Aorta (tissue), 5 donors: ENCODE data around the gene GATAD2A. TPM values are rescaled to one million over a fixed set of nuclear protein-coding genes. Genes with fewer than 3 reads are reported as not detected.
A peak's percentile ranks its signal among the peaks of the same experiment; 100 is the strongest.

Source experiments
- ATAC-seq: fragments of 200-7000 bp; cut with Tn5 transposase; one replicate; pipeline ENCODE4 v1.9.1; 2022; ENCODE audit warnings: moderate library complexity; ENCODE audit not compliant: low FRiP score
- DNase-seq, 2 donors: peaks; one replicate each; pipeline ENCODE4 v3.0.0-alpha.2; 2020
- H3K27ac ChIP-seq, 2 donors: one replicate each; pipeline ENCODE4 v1.5.1; 2013; ENCODE audit warnings: low read length in 2 of 2, mild to moderate bottlenecking in 2 of 2, moderate library complexity in 2 of 2, control low read depth in 1 of 2, inconsistent platforms in 1 of 2, low read depth in 1 of 2
- H3K27me3 ChIP-seq, 2 donors: one replicate each; pipeline ENCODE4 v1.6.1; 2013; ENCODE audit warnings: control low read depth in 1 of 2, low read length in 1 of 2, mild to moderate bottlenecking in 1 of 2, moderate library complexity in 1 of 2; ENCODE audit not compliant: insufficient read depth in 2 of 2, control insufficient read depth in 1 of 2
- H3K36me3 ChIP-seq, 2 donors: one replicate each; pipeline ENCODE4 v1.6.1; 2013; ENCODE audit warnings: control low read depth in 1 of 2, low read length in 1 of 2, mild to moderate bottlenecking in 1 of 2; ENCODE audit not compliant: insufficient read depth in 2 of 2, control insufficient read depth in 1 of 2
- H3K4me1 ChIP-seq, 2 donors: one replicate each; pipeline ENCODE4 v1.6.1; 2013; ENCODE audit warnings: low read length in 2 of 2, control low read depth in 1 of 2, mild to moderate bottlenecking in 1 of 2, moderate library complexity in 1 of 2; ENCODE audit not compliant: insufficient read depth in 2 of 2, control insufficient read depth in 1 of 2
- H3K4me3 ChIP-seq, 2 donors: one replicate each; pipeline ENCODE4 v1.5.1; 2013; ENCODE audit warnings: low read length in 2 of 2, control low read depth in 1 of 2, mild to moderate bottlenecking in 1 of 2
- H3K9me3 ChIP-seq: one replicate; pipeline ENCODE4 v1.6.1; 2013; ENCODE audit warnings: mild to moderate bottlenecking, low read length; ENCODE audit not compliant: control insufficient read depth
- whole genome bisulfite sequencing, 2 donors: extraction: QIAGEN DNeasy Blood & Tissue Kit; methylation state at CpG; one replicate each; pipeline ENCODE4 v1.1.7; 2013; 5-methylcytosine and 5-hydroxymethylcytosine counted together
- intact Hi-C, 2 donors: fragments of 100-400 bp; cut with DNase I; formaldehyde crosslinking; loops; one replicate each; pipeline versions ENCODE4 v1.14.2 to v1.15.0; 2022
- polyA plus RNA-seq, 2 donors: library from polyadenylated mRNA; stranded (reverse); fragments of 200-250 nt; gene quantifications; one replicate each; pipeline ENCODE4 v1.2.3, GENCODE V29; 2013
- total RNA-seq, 2 donors: library from RNA; stranded (reverse); fragmentation: NEBNext Ultra II Directional; extraction: Animal tissue kit (Norgen Biotek cat#: 25700); gene quantifications; one replicate each; pipeline ENCODE4 v1.2.1, GENCODE V29; 2021
- donor health status: healthy with polysubstance abuse.
- donor health status: Bipolar disorder and iron deficiency.
- donor health status: DM: no; HTN: no; CAD: no.
- donor health status: DM: no; HTN: no; CAD: no.
- donor health status: DM: yes; HTN: yes; CAD: no.

Gene GATAD2A
- total and polyA plus RNA-seq, 4 donors = 17.9 to 86.7 (median 50.7) TPM

DNA sequence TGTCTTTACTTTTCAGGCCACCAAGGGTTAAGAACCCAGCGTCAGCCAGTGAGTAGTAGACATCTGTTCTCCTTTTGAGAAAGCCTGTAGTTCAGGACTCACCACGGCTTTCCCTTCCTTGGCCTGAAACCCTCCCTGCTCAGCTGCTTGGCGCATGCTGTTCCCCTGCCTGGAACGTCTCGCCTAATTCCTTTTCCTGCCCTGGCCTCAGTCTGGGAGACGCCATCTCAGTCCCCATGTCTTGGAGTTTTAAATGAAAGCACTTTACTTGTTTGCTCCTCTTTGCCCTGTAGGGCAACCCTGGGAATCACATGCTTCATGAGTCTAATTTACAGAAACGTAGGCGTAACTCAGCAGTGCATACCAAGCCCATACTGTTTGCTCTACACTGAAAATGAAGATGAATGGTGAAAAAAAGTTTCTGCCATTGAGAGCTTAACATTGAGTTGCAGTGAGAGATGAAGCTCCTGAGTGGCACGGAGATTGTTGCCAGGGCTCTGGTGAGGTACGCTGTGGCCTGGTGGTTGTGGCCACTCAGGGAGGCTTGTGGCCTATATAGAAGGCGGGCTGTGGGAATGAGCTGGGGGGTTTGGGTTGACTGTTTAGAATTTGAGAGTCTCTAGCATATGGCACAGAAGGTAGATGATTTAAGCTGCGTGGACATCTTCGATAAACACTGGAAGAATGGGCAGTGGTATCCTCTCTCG is 52.8 kb downstream of the GATAD2A start:
- no peaks in the 10 kb centered on the region for H3K36me3 ChIP-seq
- H3K9me3 ChIP-seq = no peaks in the 10 kb centered on the region
- H3K27ac ChIP-seq = no peak overlapping the region
- H3K4me3 ChIP-seq = no peak overlapping the region
- DNase-seq (peak; percentile 44 to 51), ATAC-seq (no peak)
- H3K27me3 ChIP-seq = no peaks in the 10 kb centered on the region
- H3K4me1 ChIP-seq = peaks cover 0 to 2% of the 10 kb centered on the region in 2 donors
- intact Hi-C loops = no loop called here
- WGBS, 2 donors = 76 to 79% methylated on average over 14 of the region's 14 CpGs

DNA sequence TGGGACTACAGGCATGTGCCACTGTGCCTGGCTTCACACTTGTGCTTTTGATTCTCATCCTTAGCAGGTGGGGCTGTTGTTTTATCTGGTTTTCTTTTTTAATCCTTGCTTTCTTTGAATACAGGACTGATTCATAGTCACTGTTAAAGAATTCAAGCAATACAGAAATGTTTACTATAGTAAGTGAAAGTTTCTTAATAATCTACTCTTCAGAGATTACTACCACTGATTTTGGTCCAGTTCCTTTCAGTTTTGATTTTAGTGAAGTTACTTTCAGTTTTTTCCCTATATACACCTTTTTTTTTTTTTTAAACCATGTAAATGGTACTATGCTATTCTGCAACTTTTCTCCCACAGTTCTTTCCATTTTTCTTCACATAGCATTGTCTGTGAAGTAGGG is 53.6 kb downstream of the GATAD2A start:
- intact Hi-C loops = no loop called here
- no peaks in the 10 kb centered on the region for H3K9me3 ChIP-seq
- DNase-seq = no peak
- ATAC-seq = no peak
- no peak overlapping the region for H3K4me3 ChIP-seq
- H3K4me1 ChIP-seq = peaks cover 0 to 2% of the 10 kb centered on the region in 2 donors
- H3K27ac ChIP-seq = no peak overlapping the region
- no peaks in the 10 kb centered on the region for H3K27me3 ChIP-seq
- no peaks in the 10 kb centered on the region for H3K36me3 ChIP-seq

DNA sequence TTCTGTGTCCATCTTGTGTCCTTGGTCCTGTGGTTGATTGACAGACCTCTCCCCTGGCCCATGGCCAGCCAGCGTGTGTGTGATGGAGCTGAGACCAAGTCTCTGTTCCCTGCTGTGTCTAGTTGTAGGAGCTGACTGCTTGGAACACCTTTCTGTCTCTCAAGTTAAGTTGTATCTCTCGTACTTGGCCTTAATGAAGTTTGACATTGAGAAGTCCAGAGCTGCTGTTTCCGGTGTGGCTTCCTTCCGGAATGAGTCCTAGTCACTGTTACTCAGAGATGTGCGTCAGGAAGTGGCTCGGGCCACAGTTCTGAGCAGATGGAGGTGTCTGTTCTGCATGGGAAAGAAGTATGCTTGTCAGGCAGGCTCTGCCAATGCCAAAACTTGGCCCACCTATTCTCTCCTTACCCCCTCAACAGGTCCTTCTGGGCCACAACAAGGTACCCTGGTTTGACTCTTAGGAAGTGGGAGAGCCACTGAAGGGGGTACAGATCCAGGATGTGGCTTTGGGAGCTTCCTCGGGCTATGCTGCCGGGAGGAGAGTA is 54.3 kb downstream of the GATAD2A start:
- Histone ChIP-seq H3K27me3 (no peaks in the 10 kb centered on the region), H3K27ac (peak overlapping the region in 1 of 2 donors; percentile 4), H3K36me3 (no peaks in the 10 kb centered on the region), H3K4me1 (peaks cover 0 to 2% of the 10 kb centered on the region in 2 donors), H3K9me3 (no peaks in the 10 kb centered on the region), H3K4me3 (no peak overlapping the region)
- ATAC-seq (no peak), DNase-seq (peak in 1 of 2 donors; percentile 69)
- WGBS, 2 donors = 66 to 73% methylated on average over 8 of the region's 8 CpGs
- intact Hi-C loops = no loop called here

GRCh38 chr19:19460258-19460731 is 54.8 kb downstream of the GATAD2A start:
- Histone ChIP-seq H3K27ac (peak overlapping the region in 1 of 2 donors; percentile 13), H3K4me3 (no peak overlapping the region), H3K36me3 (no peaks in the 10 kb centered on the region), H3K27me3 (no peaks in the 10 kb centered on the region), H3K4me1 (peaks cover 0 to 2% of the 10 kb centered on the region in 2 donors), H3K9me3 (no peaks in the 10 kb centered on the region)
- no peak for DNase-seq
- ATAC-seq = no peak
- 80 to 84% methylated on average over 10 of the region's 10 CpGs for WGBS, 2 donors
- intact Hi-C loops = no loop called here

DNA sequence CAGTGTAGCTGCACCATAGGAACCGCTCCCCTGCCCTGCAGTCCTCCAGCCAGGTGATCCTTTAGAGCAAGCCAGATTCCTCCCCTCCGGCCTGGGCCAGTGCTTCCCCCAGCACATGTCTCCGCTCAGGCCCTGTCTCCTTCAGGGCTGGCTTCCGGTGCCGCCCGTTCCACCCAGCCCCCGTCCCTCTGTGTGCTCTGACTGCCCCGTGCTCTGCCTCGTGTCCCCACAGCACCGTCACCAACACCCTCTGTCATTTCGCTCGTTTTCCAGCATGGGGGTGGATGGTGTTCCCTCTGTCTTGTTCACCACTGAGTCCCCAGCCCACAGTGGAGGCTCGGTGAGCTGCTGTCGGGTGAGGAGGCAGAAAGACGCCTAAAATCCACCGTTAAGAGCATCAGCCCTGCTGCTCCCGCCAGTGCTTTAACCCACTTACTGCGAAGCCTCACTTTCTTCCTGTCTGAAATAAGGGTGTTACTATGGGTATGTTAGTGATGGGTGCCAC is 55.3 kb downstream of the GATAD2A start:
- peak; percentile 81 to 87 for DNase-seq
- intact Hi-C loops = no loop called here
- peaks cover 0 to 2% of the 10 kb centered on the region in 2 donors for H3K4me1 ChIP-seq
- H3K27ac ChIP-seq = peak overlapping the region; percentile 2 to 54
- H3K9me3 ChIP-seq = no peaks in the 10 kb centered on the region
- WGBS, 2 donors = 19 to 22% methylated on average over 18 of the region's 18 CpGs
- peaks cover 0 to 3% of the 10 kb centered on the region in 2 donors for H3K36me3 ChIP-seq
- ATAC-seq = peak; percentile 78
- H3K27me3 ChIP-seq = no peaks in the 10 kb centered on the region
- no peak overlapping the region for H3K4me3 ChIP-seq

DNA sequence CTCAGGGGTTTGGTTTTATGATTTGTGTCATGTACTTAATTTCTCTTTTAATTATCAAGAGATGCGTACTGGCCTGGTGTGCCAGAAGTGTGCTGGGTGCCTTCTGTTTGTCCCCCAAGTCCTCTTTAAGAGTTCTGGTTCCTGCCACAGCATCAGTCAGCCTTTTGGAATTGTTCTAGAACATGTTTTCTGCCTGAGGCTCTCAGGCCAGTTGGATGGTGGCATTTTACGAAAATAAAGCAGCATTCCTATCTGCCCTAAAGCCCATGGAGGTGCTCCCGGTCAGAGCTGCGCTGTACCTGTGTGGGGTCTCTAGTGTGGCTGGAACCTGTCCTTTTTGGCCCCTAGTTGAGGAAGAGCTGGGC is 55.8 kb downstream of the GATAD2A start:
- Histone ChIP-seq H3K27ac (peak overlapping the region; percentile 1 to 2), H3K36me3 (peaks cover 0 to 4% of the 10 kb centered on the region in 2 donors), H3K9me3 (no peaks in the 10 kb centered on the region), H3K27me3 (no peaks in the 10 kb centered on the region), H3K4me1 (peaks cover 0 to 2% of the 10 kb centered on the region in 2 donors), H3K4me3 (no peak overlapping the region)
- intact Hi-C loops = no loop called here
- WGBS, 2 donors = 36 to 40% methylated on average over 4 of the region's 4 CpGs
- no peak for ATAC-seq
- no peak for DNase-seq

GRCh38 chr19:19461671-19462622 is 56.5 kb downstream of the GATAD2A start:
- ATAC-seq = peak; percentile 42
- peak; percentile 72 to 86 for DNase-seq
- no peaks in the 10 kb centered on the region for H3K9me3 ChIP-seq
- H3K4me1 ChIP-seq = peaks cover 0 to 2% of the 10 kb centered on the region in 2 donors
- intact Hi-C loops = no loop called here
- H3K36me3 ChIP-seq = peaks cover 0 to 8% of the 10 kb centered on the region in 2 donors
- no peak overlapping the region for H3K4me3 ChIP-seq
- peak overlapping the region in 1 of 2 donors; percentile 10 for H3K27ac ChIP-seq
- H3K27me3 ChIP-seq = no peaks in the 10 kb centered on the region
- 13 to 19% methylated on average over 27 of the region's 27 CpGs for WGBS, 2 donors

GRCh38 chr19:19463348-19464117 is 58.1 kb downstream of the GATAD2A start:
- intact Hi-C loops = no loop called here
- ATAC-seq (peak; percentile 34), DNase-seq (peak; percentile 77 to 82)
- WGBS, 2 donors = 44 to 45% methylated on average over 19 of the region's 19 CpGs
- H3K27ac ChIP-seq = peak overlapping the region in 1 of 2 donors; percentile 47
- H3K36me3 ChIP-seq = peaks cover 0 to 8% of the 10 kb centered on the region in 2 donors
- no peak overlapping the region for H3K4me3 ChIP-seq
- peaks cover 2% of the 10 kb centered on the region for H3K9me3 ChIP-seq
- no peaks in the 10 kb centered on the region for H3K27me3 ChIP-seq
- peaks cover 0 to 2% of the 10 kb centered on the region in 2 donors for H3K4me1 ChIP-seq
